B cell (primary cell): ENCODE measurements around the gene NMU. TPM values are rescaled to one million over a fixed set of nuclear protein-coding genes. Genes with fewer than 3 reads are reported as not detected.

Source experiments
- ATAC-seq: fragments of 200-7000 bp; cut with Tn5 transposase; one replicate; pipeline ENCODE4 v1.10.0; 2021; ENCODE audit warnings: low read depth, mild to moderate bottlenecking, moderate number of reproducible peaks, moderate library complexity
- CTCF ChIA-PET: fragments of 350-600 bp; sonication (Branson Sonifier 250); formaldehyde crosslinking; loops from one replicate; lab custom pipeline; 2021; ENCODE audit warnings: antibody characterized with exemption, inconsistent platforms; lab: Charles Lee
- POLR2A ChIA-PET: fragments of 350-600 bp; sonication (Branson Sonifier 250); formaldehyde crosslinking; loops from one replicate; lab custom pipeline; 2021; ENCODE audit warnings: antibody characterized with exemption; lab: Charles Lee
- DNase-seq: peaks from one replicate; pipeline ENCODE4 v3.0.0; 2013
- H2AFZ ChIP-seq: 2 replicates; pipeline ENCODE4 v1.6.1; 2012; ENCODE audit warnings: mild to moderate bottlenecking, low read depth, low read length; ENCODE audit not compliant: insufficient read depth, poor library complexity, severe bottlenecking
- H3K27ac ChIP-seq, 2 donors: 1 replicate in 1 of 2; 2 replicates in 1 of 2; pipeline ENCODE4 v1.5.1; 2012 to 2013; ENCODE audit warnings: low read length in 2 of 2, mild to moderate bottlenecking in 2 of 2, moderate library complexity in 1 of 2
- H3K27me3 ChIP-seq, 4 experiments: fragments of 200-600 bp in 1 of 4; sonication (generic) in 1 of 4; replicated peaks in 1 of 4; 1 replicate in 2 of 4; 2 replicates in 2 of 4; pipeline versions ENCODE4 v1.6.1 to v1.7.0; 2013 to 2016; ENCODE audit warnings: low read length in 3 of 4, mild to moderate bottlenecking in 2 of 4, mixed read lengths in 1 of 4, moderate library complexity in 1 of 4; ENCODE audit not compliant: insufficient read depth in 4 of 4, control insufficient read depth in 3 of 4; ENCODE audit errors: control extremely low read depth in 1 of 4
- H3K36me3 ChIP-seq, 2 experiments: replicated peaks in 1 of 2; 1 replicate in 1 of 2; 2 replicates in 1 of 2; pipeline versions ENCODE4 v1.6.1 to v1.7.1; 2013; ENCODE audit warnings: low read length in 1 of 2; ENCODE audit not compliant: insufficient read depth in 2 of 2, control insufficient read depth in 1 of 2; ENCODE audit errors: control extremely low read depth in 1 of 2, extremely low read depth in 1 of 2
- H3K4me1 ChIP-seq, 2 donors: fragments of 200-600 bp in 1 of 2; sonication (generic) in 1 of 2; 1 replicate in 1 of 2; 2 replicates in 1 of 2; pipeline versions ENCODE4 v1.5.1 to v1.6.1; 2013 to 2017; ENCODE audit warnings: low read length in 2 of 2; ENCODE audit not compliant: control insufficient read depth in 2 of 2, insufficient read depth in 2 of 2
- H3K4me2 ChIP-seq: replicated peaks from 2 replicates; pipeline ENCODE3; 2012; ENCODE audit warnings: mild to moderate bottlenecking, low read depth, low read length; ENCODE audit not compliant: poor library complexity, severe bottlenecking
- H3K4me3 ChIP-seq, 5 experiments: fragments of 200-600 bp in 1 of 5; sonication (generic) in 1 of 5; 1 replicate in 3 of 5; 2 replicates in 2 of 5; pipeline versions ENCODE4 v1.5.1 to v1.7.0; 2011 to 2016; ENCODE audit warnings: low read length in 4 of 5, mild to moderate bottlenecking in 4 of 5, low read depth in 2 of 5, control low read depth in 1 of 5, moderate library complexity in 1 of 5; ENCODE audit not compliant: insufficient read depth in 1 of 5; ENCODE audit errors: control extremely low read depth in 1 of 5, extremely low read depth in 1 of 5
- H3K79me2 ChIP-seq: fragments of 200-600 bp; sonication (generic); one replicate; pipeline ENCODE4 v1.6.0; 2016; ENCODE audit warnings: low read length; ENCODE audit not compliant: control insufficient read depth, insufficient read depth
- H3K9ac ChIP-seq: fragments of 200-600 bp; sonication (generic); 2 replicates; pipeline ENCODE4 v1.6.1; 2017; ENCODE audit warnings: mild to moderate bottlenecking, low read length, moderate library complexity
- H3K9me3 ChIP-seq, 3 donors: one replicate each; pipeline versions ENCODE4 v1.6.1 to v1.7.1; 2013; ENCODE audit warnings: low read length in 2 of 3; ENCODE audit not compliant: control insufficient read depth in 2 of 3, insufficient read depth in 1 of 3; ENCODE audit errors: control extremely low read depth in 1 of 3
- H4K20me1 ChIP-seq: 2 replicates; pipeline ENCODE4 v1.6.0; 2012; ENCODE audit warnings: mild to moderate bottlenecking, low read length; ENCODE audit not compliant: insufficient read depth, control insufficient read depth, poor library complexity, severe bottlenecking
- H3K27ac Mint-ChIP-seq: one replicate; pipeline ENCODE4 v1.8.0; 2021; ENCODE audit warnings: mixed read lengths
- H3K27me3 Mint-ChIP-seq: one replicate; pipeline ENCODE4 v1.8.0; 2021; ENCODE audit warnings: mixed read lengths
- H3K4me1 Mint-ChIP-seq: one replicate; pipeline ENCODE4 v1.8.0; 2021; ENCODE audit warnings: mixed read lengths
- H3K4me3 Mint-ChIP-seq: one replicate; pipeline ENCODE4 v1.8.0; 2021; ENCODE audit warnings: mixed read lengths
- H3K9me3 Mint-ChIP-seq: one replicate; pipeline ENCODE4 v1.8.0; 2022; ENCODE audit warnings: mixed read lengths; ENCODE audit not compliant: insufficient read depth
- EZH2 ChIP-seq: IDR thresholded peaks from 2 replicates; pipeline ENCODE4 v1.6.1; 2012; ENCODE audit warnings: borderline replicate concordance, low read depth, mild to moderate bottlenecking, moderate library complexity, low read length; ENCODE audit not compliant: insufficient read depth, poor library complexity, severe bottlenecking
- WGBS: methylation state at CpG from one replicate; pipeline ENCODE4 v1.1.5; 2013; ENCODE audit warnings: missing lambda C conversion rate; ENCODE audit not compliant: insufficient coverage; 5-methylcytosine and 5-hydroxymethylcytosine counted together
- intact Hi-C: fragments of 100-400 bp; cut with micrococcal nuclease; formaldehyde crosslinking; loops from one replicate; pipeline ENCODE4 v1.10.0; 2022
- polyA plus RNA-seq: library from polyadenylated mRNA; depleted of rRNA; stranded (reverse); fragments of >200 nt; gene quantifications from 2 replicates; pipeline ENCODE4 v1.2.3, GENCODE V29; 2012
- total RNA-seq, 2 donors: library from RNA; stranded (reverse); fragments of 120-200 nt in 1 of 2; gene quantifications; 1 replicate in 1 of 2; 2 replicates in 1 of 2; pipeline versions ENCODE4 v1.2.3 to v1.2.4, GENCODE V29; 2013 to 2022
- TF ChIP-seq, protein P1 (sequence below): fragments of 200-600 bp; IDR thresholded peaks from one replicate; pipeline ENCODE4 v1.8.0; 2022; ENCODE audit warnings: antibody characterized with exemption, mild to moderate bottlenecking

NMU gene
- total and polyA plus RNA-seq, 2 donors (not counting 1 experiment from before 2014, with no cell fraction given) = not detected

DNA sequence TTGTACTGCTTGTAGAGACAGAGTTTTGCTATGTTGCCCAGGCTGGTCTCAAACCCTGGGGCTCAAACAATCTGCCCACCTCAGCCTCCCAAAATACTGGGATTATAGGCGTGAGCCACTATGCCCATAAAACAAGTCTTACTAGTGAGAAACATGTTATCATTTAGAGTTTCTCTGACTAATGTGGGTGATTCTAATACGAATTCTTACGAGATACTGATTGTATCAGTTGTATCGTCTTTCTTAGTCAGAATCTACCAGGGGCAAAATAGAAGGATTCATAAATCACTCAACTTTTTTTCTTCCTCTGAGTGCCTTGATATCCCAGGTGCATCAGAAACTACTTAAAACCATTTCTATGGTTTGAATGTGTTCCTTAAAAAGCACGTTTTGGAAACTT, 14.4 kb upstream of the NMU start:
- H3K9me3 Mint-ChIP-seq = no peaks in the 10 kb centered on the region
- H3K27ac ChIP-seq = no peak overlapping the region
- H3K4me1 ChIP-seq = no peaks in the 10 kb centered on the region
- H3K27ac Mint-ChIP-seq = no peak overlapping the region
- WGBS = 100% methylated on average over 1 of the region's 5 CpGs
- H3K9ac ChIP-seq = no peak overlapping the region
- H3K27me3 Mint-ChIP-seq = peaks cover 31% of the 10 kb centered on the region
- DNase-seq (no peak), ATAC-seq (no peak)
- CTCF ChIA-PET = no interaction called here
- no peaks in the 10 kb centered on the region for H4K20me1 ChIP-seq
- H3K4me3 ChIP-seq = no peak overlapping the region
- H3K4me2 ChIP-seq = no peak overlapping the region
- H3K4me3 Mint-ChIP-seq = no peak overlapping the region
- no peaks in the 10 kb centered on the region for H3K36me3 ChIP-seq
- peaks cover 0 to 6% (median 0%) of the 10 kb centered on the region in 4 experiments for H3K27me3 ChIP-seq
- no peaks in the 10 kb centered on the region for H3K9me3 ChIP-seq
- TF ChIP-seq EZH2 = no peak
- TF ChIP-seq, protein P1, sequence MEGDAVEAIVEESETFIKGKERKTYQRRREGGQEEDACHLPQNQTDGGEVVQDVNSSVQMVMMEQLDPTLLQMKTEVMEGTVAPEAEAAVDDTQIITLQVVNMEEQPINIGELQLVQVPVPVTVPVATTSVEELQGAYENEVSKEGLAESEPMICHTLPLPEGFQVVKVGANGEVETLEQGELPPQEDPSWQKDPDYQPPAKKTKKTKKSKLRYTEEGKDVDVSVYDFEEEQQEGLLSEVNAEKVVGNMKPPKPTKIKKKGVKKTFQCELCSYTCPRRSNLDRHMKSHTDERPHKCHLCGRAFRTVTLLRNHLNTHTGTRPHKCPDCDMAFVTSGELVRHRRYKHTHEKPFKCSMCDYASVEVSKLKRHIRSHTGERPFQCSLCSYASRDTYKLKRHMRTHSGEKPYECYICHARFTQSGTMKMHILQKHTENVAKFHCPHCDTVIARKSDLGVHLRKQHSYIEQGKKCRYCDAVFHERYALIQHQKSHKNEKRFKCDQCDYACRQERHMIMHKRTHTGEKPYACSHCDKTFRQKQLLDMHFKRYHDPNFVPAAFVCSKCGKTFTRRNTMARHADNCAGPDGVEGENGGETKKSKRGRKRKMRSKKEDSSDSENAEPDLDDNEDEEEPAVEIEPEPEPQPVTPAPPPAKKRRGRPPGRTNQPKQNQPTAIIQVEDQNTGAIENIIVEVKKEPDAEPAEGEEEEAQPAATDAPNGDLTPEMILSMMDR = no peak
- intact Hi-C loops = no loop called here
- no peaks in the 10 kb centered on the region for H3K4me1 Mint-ChIP-seq
- H3K79me2 ChIP-seq = no peaks in the 10 kb centered on the region
- POLR2A ChIA-PET = no interaction called here
- H2AFZ ChIP-seq = no peak overlapping the region

DNA sequence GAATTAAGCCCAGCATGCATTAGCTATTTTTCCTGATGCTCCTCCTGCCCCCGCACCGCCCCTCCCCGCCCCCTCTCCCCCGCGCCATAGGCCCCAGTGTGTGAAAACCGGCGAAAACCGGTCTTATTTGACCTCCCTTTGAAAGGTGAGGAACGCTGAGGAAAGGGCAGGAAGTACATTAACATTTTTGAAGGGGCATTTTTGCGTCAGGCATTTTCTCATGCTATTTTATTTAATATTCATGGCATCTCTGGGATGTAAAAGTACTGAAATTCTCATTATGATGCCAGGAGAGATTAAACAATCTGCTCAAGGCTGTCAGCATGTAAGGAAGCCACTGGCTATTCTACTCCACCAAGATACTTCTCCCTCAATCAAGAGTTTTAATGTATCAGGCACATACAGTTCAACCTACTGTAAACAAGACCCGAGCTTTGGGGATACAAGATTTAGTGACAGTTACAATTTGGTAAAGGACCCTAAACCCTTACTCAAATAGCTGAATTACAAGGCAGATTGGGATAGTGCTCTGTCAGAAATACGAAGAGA, 1.2 kb upstream of the NMU start:
- Histone ChIP-seq H3K79me2 (no peaks in the 10 kb centered on the region), H3K27me3 (peaks cover 0 to 36% (median 22%) of the 10 kb centered on the region in 4 experiments), H3K9me3 (peaks cover 0 to 3% (median 0%) of the 10 kb centered on the region in 3 donors), H3K4me2 (no peak overlapping the region), H3K36me3 (no peaks in the 10 kb centered on the region), H3K9ac (no peak overlapping the region), H3K4me1 (peaks cover 14 to 16% of the 10 kb centered on the region in 2 donors), H4K20me1 (no peaks in the 10 kb centered on the region), H2AFZ (no peak overlapping the region), H3K27ac (no peak overlapping the region), H3K4me3 (no peak overlapping the region)
- intact Hi-C loops = no loop called here
- H3K4me1 Mint-ChIP-seq = peaks cover 15% of the 10 kb centered on the region
- TF ChIP-seq, protein P1 = no peak
- no peak for TF ChIP-seq EZH2
- ATAC-seq (no peak), DNase-seq (no peak)
- H3K4me3 Mint-ChIP-seq = no peak overlapping the region
- POLR2A ChIA-PET = no interaction called here
- H3K27ac Mint-ChIP-seq = no peak overlapping the region
- H3K9me3 Mint-ChIP-seq = no peaks in the 10 kb centered on the region
- no CpG with 5 or more reads among the region's 12 CpGs for WGBS
- peaks cover 50% of the 10 kb centered on the region for H3K27me3 Mint-ChIP-seq
- CTCF ChIA-PET = interaction anchor here (0.6 to 0.7 kb wide), 2 partner anchors 94 to 289 kb away, joined by 3 read pairs; no protein-coding TSS in a partner anchor
